K562 (cell line): ENCODE results near the gene DEPP1.

Experiments used
- CEBPB ChIP-seq: fragments of 450-650 bp; IDR thresholded peaks from 2 replicates; pipeline ENCODE4 v1.6.1; 2016; ENCODE audit warnings: missing genetic modification characterization, missing compliant biosample characterization
- CREB1 ChIP-seq, 2 experiments: sonication (generic) in 1 of 2; formaldehyde crosslinking in 1 of 2; IDR thresholded peaks; 2 replicates each; pipeline versions ENCODE4 v1.6.1 to v1.8.0; 2012 to 2022; ENCODE audit warnings: inconsistent platforms in 1 of 2, mild to moderate bottlenecking in 1 of 2, missing genetic modification reagents in 1 of 2, moderate library complexity in 1 of 2
- CTBP1 ChIP-seq: fragments of 450-650 bp; IDR thresholded peaks from 2 replicates; pipeline ENCODE4 v1.6.1; 2016; ENCODE audit warnings: borderline replicate concordance
- E2F6 ChIP-seq, 2 experiments: IDR thresholded peaks; 2 replicates each; pipeline ENCODE4 v1.6.1; 2011; ENCODE audit warnings: borderline replicate concordance in 1 of 2, control low read depth in 1 of 2, low read depth in 1 of 2, low read length in 1 of 2, mild to moderate bottlenecking in 1 of 2, mixed read lengths in 1 of 2, moderate library complexity in 1 of 2; ENCODE audit not compliant: insufficient read depth in 1 of 2, insufficient read length in 1 of 2, poor library complexity in 1 of 2, severe bottlenecking in 1 of 2; ENCODE audit errors: extremely low read depth in 1 of 2
- KLF10 ChIP-seq: fragments of 250-450 bp; sonication (Bioruptor Pico); IDR thresholded peaks from 2 replicates; pipeline ENCODE4 v1.6.1; 2021; ENCODE audit warnings: matching md5 sums
- MAX ChIP-seq: sonication (generic); formaldehyde crosslinking; IDR thresholded peaks from 2 replicates; pipeline ENCODE4 v1.9.0; 2022; ENCODE audit warnings: mild to moderate bottlenecking, missing genetic modification reagents
- MEF2A ChIP-seq: IDR thresholded peaks from 2 replicates; pipeline ENCODE4 v1.6.1; 2011; ENCODE audit warnings: low read depth, mild to moderate bottlenecking, low read length, moderate library complexity; ENCODE audit not compliant: control insufficient read depth
- NRF1 ChIP-seq, 2 experiments: fragments of 450-650 bp; IDR thresholded peaks in 1 of 2; conservative IDR thresholded peaks in 1 of 2; 2 replicates each; pipeline ENCODE4 v1.6.1; 2014; ENCODE audit warnings: mild to moderate bottlenecking in 2 of 2
- RBM17 ChIP-seq: fragments of 200-400 bp; formaldehyde crosslinking; IDR thresholded peaks from 2 replicates; pipeline ENCODE4 v1.6.1; 2017; ENCODE audit warnings: low read depth, mild to moderate bottlenecking, low read length, borderline replicate concordance
- RBM39 ChIP-seq: fragments of 200-400 bp; formaldehyde crosslinking; optimal IDR thresholded peaks from 2 replicates; pipeline ENCODE3; 2018; ENCODE audit warnings: low read depth, low read length
- TEAD4 ChIP-seq, 2 experiments: sonication (generic) in 1 of 2; formaldehyde crosslinking in 1 of 2; IDR thresholded peaks; 2 replicates each; pipeline versions ENCODE4 v1.6.1 to v1.8.0; 2012 to 2022; ENCODE audit warnings: borderline replicate concordance in 1 of 2, inconsistent platforms in 1 of 2, low read length in 1 of 2, mild to moderate bottlenecking in 1 of 2, missing genetic modification reagents in 1 of 2
- ZFP36 ChIP-seq: fragments of 150-350 bp; IDR thresholded peaks from 2 replicates; pipeline ENCODE4 v1.6.1; 2018; ENCODE audit warnings: low read length, low read depth; ENCODE audit not compliant: partially characterized antibody
- ZNF354B ChIP-seq: fragments of 250-450 bp; sonication (Bioruptor Pico); IDR thresholded peaks from 2 replicates; pipeline ENCODE4 v1.4.0; 2020

- no peak for TF ChIP-seq TEAD4 (IDR thresholded peaks at IDR 0.05; ENCODE audit: low read length)
- TF ChIP-seq TEAD4 (CRISPR knock-in tag; IDR thresholded peaks at IDR 0.05; ENCODE audit: borderline replicate concordance) = no peak
- no peak for TF ChIP-seq ZFP36
- no peak for TF ChIP-seq CTBP1
- TF ChIP-seq MEF2A = no peak
- TF ChIP-seq CEBPB (tag) = no peak
- no peak for TF ChIP-seq CREB1 (IDR thresholded peaks at IDR 0.05)
- TF ChIP-seq CREB1 (CRISPR knock-in tag; IDR thresholded peaks at IDR 0.05) = no peak
- TF ChIP-seq E2F6 (IDR thresholded peaks at IDR 0.05; ENCODE audit: borderline replicate concordance in 1 of 2, extremely low read depth in 1 of 2, insufficient read depth in 1 of 2, insufficient read length in 1 of 2, low read depth in 1 of 2, low read length in 1 of 2, poor library complexity in 1 of 2, severe bottlenecking in 1 of 2) = no peak
- TF ChIP-seq KLF10 (CRISPR knock-in tag) = no peak
- no peak for TF ChIP-seq ZNF354B (CRISPR knock-in tag)
- no peak for TF ChIP-seq RBM17
- no peak for TF ChIP-seq RBM39
- TF ChIP-seq NRF1 (conservative IDR thresholded peaks at IDR 0.05 in 1 of 2, IDR thresholded peaks at IDR 0.05 in 1 of 2) = no peak
- no peak for TF ChIP-seq MAX (CRISPR knock-in tag)
These were observed 49.0 kb downstream of the DEPP1 start for GRCh38 chr10:44929356-44930255.
